Measurements from ENCODE around the gene WDR90. TPM values are rescaled to one million over a fixed set of nuclear protein-coding genes. Genes with fewer than 3 reads are reported as not detected.
A peak's percentile ranks its signal among the peaks of the same experiment; 100 is the strongest.

WDR90 gene
- total and polyA plus RNA-seq, 2 experiments from 2014 or later, result 25.9 to 42.2 TPM

DNA sequence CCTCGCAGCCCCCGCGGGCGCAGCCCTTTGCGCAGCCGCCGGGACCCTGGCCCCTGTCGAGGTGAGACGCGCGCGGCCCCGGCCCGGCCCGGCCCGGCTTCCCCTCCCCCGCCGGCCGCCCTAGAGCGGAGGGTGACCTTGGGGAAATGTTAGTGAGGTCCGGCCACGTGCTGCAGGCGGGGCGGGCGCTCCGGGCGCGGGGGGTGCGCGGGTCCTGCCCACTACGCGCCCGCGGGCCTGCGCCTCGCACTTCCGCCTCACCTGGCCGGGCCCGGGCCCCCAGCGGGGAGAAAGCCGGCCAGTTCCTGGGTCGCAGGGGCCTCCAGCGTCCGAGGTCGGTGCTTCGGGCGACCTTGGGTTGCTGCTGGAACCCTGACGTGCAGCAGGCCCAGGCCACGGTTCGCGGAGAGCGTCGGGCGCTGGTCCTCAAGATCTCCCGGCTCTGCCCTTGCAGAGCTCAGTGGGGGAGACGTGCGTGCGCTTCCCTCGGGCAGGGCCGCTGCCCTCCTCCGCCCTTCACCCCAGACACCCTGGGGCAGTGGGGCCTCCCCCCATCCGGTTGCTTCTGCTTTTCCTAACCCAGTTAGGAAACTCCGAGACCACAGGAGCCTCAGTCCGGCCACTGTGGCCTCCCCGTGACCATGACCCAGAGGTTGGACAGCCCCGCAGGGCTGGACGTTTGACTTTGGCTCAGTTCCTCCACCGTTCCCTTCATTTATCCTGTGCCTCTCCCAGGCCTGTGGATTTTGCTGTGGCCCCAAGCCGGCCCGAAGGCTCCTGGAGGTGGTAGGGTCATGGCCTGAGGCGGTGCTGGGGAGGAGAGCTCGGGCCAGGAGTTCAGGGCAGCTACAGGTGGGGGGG lies 6.7 kb upstream of the WDR90 start (continued):
- TF ChIP-seq, protein P1, sequence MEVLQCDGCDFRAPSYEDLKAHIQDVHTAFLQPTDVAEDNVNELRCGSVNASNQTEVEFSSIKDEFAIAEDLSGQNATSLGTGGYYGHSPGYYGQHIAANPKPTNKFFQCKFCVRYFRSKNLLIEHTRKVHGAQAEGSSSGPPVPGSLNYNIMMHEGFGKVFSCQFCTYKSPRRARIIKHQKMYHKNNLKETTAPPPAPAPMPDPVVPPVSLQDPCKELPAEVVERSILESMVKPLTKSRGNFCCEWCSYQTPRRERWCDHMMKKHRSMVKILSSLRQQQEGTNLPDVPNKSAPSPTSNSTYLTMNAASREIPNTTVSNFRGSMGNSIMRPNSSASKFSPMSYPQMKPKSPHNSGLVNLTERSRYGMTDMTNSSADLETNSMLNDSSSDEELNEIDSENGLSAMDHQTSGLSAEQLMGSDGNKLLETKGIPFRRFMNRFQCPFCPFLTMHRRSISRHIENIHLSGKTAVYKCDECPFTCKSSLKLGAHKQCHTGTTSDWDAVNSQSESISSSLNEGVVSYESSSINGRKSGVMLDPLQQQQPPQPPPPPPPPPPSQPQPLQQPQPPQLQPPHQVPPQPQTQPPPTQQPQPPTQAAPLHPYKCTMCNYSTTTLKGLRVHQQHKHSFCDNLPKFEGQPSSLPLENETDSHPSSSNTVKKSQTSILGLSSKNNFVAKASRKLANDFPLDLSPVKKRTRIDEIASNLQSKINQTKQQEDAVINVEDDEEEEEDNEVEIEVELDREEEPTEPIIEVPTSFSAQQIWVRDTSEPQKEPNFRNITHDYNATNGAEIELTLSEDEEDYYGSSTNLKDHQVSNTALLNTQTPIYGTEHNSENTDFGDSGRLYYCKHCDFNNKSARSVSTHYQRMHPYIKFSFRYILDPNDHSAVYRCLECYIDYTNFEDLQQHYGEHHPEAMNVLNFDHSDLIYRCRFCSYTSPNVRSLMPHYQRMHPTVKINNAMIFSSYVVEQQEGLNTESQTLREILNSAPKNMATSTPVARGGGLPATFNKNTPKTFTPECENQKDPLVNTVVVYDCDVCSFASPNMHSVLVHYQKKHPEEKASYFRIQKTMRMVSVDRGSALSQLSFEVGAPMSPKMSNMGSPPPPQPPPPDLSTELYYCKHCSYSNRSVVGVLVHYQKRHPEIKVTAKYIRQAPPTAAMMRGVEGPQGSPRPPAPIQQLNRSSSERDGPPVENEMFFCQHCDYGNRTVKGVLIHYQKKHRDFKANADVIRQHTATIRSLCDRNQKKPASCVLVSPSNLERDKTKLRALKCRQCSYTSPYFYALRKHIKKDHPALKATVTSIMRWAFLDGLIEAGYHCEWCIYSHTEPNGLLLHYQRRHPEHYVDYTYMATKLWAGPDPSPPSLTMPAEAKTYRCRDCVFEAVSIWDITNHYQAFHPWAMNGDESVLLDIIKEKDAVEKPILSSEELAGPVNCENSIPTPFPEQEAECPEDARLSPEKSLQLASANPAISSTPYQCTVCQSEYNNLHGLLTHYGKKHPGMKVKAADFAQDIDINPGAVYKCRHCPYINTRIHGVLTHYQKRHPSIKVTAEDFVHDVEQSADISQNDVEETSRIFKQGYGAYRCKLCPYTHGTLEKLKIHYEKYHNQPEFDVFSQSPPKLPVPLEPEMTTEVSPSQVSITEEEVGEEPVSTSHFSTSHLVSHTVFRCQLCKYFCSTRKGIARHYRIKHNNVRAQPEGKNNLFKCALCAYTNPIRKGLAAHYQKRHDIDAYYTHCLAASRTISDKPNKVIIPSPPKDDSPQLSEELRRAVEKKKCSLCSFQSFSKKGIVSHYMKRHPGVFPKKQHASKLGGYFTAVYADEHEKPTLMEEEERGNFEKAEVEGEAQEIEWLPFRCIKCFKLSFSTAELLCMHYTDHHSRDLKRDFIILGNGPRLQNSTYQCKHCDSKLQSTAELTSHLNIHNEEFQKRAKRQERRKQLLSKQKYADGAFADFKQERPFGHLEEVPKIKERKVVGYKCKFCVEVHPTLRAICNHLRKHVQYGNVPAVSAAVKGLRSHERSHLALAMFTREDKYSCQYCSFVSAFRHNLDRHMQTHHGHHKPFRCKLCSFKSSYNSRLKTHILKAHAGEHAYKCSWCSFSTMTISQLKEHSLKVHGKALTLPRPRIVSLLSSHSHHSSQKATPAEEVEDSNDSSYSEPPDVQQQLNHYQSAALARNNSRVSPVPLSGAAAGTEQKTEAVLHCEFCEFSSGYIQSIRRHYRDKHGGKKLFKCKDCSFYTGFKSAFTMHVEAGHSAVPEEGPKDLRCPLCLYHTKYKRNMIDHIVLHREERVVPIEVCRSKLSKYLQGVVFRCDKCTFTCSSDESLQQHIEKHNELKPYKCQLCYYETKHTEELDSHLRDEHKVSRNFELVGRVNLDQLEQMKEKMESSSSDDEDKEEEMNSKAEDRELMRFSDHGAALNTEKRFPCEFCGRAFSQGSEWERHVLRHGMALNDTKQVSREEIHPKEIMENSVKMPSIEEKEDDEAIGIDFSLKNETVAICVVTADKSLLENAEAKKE (CRISPR knock-in tag; IDR thresholded peaks at IDR 0.05), result no peak
- no peak for TF ChIP-seq NANOG (IDR thresholded peaks at IDR 0.05; ENCODE audit: borderline replicate concordance)
- TF ChIP-seq, protein P2, sequence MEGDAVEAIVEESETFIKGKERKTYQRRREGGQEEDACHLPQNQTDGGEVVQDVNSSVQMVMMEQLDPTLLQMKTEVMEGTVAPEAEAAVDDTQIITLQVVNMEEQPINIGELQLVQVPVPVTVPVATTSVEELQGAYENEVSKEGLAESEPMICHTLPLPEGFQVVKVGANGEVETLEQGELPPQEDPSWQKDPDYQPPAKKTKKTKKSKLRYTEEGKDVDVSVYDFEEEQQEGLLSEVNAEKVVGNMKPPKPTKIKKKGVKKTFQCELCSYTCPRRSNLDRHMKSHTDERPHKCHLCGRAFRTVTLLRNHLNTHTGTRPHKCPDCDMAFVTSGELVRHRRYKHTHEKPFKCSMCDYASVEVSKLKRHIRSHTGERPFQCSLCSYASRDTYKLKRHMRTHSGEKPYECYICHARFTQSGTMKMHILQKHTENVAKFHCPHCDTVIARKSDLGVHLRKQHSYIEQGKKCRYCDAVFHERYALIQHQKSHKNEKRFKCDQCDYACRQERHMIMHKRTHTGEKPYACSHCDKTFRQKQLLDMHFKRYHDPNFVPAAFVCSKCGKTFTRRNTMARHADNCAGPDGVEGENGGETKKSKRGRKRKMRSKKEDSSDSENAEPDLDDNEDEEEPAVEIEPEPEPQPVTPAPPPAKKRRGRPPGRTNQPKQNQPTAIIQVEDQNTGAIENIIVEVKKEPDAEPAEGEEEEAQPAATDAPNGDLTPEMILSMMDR (conservative IDR thresholded peaks at IDR 0.05; ENCODE audit: low read depth in 2 of 2), result no peak

DNA sequence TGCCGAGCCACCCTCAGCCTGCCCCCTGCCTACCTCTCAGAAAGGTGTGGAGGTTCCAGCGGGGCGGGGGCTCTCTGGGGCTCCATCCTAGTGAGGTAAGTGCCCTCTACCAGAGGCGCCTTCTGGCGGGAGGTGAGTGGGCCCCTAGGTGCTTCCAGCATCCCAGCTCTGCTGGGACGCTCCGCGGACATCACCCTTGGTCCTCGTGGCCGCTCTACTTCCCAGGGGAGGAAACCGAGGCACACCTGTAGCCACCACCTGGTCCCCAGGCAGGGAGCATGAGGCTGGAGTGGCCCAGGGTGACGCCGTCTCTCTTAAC lies 6.2 kb upstream of the WDR90 start:
- H3K27me3 ChIP-seq (ENCODE audit: insufficient read depth), result no peaks in the 10 kb centered on the region
- H3K9me2 ChIP-seq (ENCODE audit: insufficient read depth), result no peaks in the 10 kb centered on the region
- H3K4me3 Mint-ChIP-seq, result peak overlapping the region; percentile 75
- no peak overlapping the region for H3K27ac ChIP-seq (ENCODE audit: low read depth)
- no peaks in the 10 kb centered on the region for H3K36me3 Mint-ChIP-seq (ENCODE audit: low read depth)
- no peak overlapping the region for H2AFZ ChIP-seq
- H3K4me1 ChIP-seq (ENCODE audit: insufficient read depth), result peaks cover 16% of the 10 kb centered on the region
- 0 out of 2 replicates have a peak, but pooled peaks cover 4% of the 10 kb centered on the region for H3F3A ChIP-seq (replicated peaks; ENCODE audit: low read depth)
- H3K79me2 ChIP-seq (replicated peaks; ENCODE audit: insufficient read depth), result peaks cover 17% of the 10 kb centered on the region; the same call in 1 of the 2 replicates
- no peak overlapping the region for H3K27ac Mint-ChIP-seq
- H3K4me3 ChIP-seq, result peak overlapping the region; percentile 74
- no peaks in the 10 kb centered on the region for H3K36me3 ChIP-seq (ENCODE audit: insufficient read depth)
- H4K20me1 ChIP-seq (replicated peaks; ENCODE audit: insufficient read depth), result no peaks in the 10 kb centered on the region; the same call in 1 of the 2 replicates
- peaks cover 16% of the 10 kb centered on the region; the same call in 2 of the 3 replicates for H3K4me1 Mint-ChIP-seq
- peaks cover 5% of the 10 kb centered on the region for H3K27me3 Mint-ChIP-seq (ENCODE audit: insufficient read depth, low read depth, poor library complexity)
- DNase-seq (ENCODE audit: low spot score), result no peak
- no peaks in the 10 kb centered on the region for H3K9me3 Mint-ChIP-seq
- ATAC-seq, result no peak
- peak overlapping the region; percentile 80 for H3K4me2 ChIP-seq
- TF ChIP-seq CREB1 (CRISPR knock-in tag; IDR thresholded peaks at IDR 0.05; ENCODE audit: low read depth) (no peak), STAT1 (IDR thresholded peaks at IDR 0.05; ENCODE audit: unreplicated experiment) (no peak), POLR2AphosphoS5 (IDR thresholded peaks at IDR 0.05; ENCODE audit: low read depth) (no peak), JUNB (IDR thresholded peaks at IDR 0.05; ENCODE audit: unreplicated experiment) (no peak), EZH2phosphoT487 (IDR thresholded peaks at IDR 0.05; ENCODE audit: unreplicated experiment) (no peak)
- TF ChIP-seq, protein P2 (conservative IDR thresholded peaks at IDR 0.05; ENCODE audit: low read depth in 2 of 2), result no peak
